HG03139 (cell line): ENCODE measurements around the gene ARTN.
A peak's percentile ranks its signal among the peaks of the same experiment; 100 is the strongest.

Source experiments
- ATAC-seq: cut with Tn5 transposase; IDR thresholded peaks from one replicate; pipeline ENCODE4 v1.9.1; 2021; ENCODE audit not compliant: unreplicated experiment

Gene ARTN

DNA sequence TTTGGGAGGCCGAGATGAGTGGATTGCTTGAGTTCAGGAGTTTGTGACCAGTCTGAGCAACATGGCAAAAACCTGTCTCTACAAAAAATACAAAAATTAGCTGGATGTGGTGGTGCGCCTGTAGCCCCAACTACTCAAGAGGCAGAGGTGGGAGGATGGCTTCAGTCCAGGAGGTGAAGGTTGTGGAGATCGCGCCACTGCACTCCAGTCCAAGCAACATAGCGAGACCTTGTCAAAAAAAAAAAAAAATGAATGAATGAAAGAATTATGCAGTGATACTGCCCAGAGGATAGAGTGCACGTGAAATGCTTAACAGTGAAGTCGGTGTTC is 35.8 kb downstream of the ARTN start:
- ATAC-seq, result no peak

DNA sequence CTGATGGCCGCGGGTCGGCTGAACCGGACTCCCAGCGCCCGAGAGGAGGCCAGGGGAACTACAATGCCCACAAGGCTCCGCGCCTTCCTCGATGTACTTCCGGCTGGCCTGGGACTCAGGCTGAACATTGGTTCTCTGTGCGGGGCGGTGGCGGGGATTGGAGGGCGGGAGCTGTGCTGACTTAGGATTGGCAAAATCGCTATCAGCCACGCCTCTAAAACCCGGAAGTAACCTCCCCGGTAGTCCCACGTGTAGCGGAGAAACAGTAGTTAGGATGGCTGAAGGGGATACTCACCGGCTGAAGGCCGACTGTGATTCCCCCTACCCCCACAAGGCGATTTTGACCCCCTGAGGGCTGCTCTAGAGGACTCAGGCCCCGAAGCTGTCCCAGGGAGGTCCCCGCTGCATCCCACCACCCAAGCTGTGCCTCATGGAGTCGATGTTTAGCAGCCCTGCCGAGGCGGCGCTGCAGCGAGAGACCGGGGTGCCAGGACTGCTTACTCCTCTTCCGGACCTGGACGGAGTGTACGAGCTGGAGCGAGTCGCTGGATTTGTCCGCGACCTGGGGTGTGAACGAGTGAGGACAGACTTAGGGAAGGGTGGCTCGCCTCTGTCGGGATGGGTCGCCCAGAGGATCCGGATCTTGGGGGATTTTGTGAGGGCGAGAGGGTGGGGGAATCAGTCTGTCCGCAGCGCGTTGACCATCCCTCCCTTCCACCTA is 36.3 kb downstream of the ARTN start, which contains the start of gene DPH2:
TSS of gene DPH2 (plus strand) at position 265 of the 721 bp plus-strand sequence. CDS start at position 431, 166 bp downstream.
- ATAC-seq, result peak; percentile 83

DNA sequence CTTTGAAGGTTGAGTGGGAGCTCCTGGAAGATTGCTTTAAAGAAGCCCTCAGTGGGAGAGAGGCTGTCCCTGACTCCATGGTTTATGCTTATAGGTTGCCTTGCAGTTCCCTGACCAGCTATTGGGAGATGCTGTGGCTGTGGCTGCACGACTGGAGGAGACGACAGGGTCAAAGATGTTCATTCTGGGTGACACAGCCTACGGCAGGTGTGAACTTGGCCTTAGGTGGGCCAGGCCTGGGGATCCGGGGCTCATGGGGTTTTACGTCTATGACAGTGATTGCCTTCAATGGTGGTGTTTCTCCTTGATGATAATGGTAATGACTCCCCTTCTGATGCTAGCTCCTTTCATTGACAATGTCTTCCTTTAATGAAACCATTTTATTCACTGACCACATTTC is 36.9 kb downstream of the ARTN start:
- no peak for ATAC-seq

DNA sequence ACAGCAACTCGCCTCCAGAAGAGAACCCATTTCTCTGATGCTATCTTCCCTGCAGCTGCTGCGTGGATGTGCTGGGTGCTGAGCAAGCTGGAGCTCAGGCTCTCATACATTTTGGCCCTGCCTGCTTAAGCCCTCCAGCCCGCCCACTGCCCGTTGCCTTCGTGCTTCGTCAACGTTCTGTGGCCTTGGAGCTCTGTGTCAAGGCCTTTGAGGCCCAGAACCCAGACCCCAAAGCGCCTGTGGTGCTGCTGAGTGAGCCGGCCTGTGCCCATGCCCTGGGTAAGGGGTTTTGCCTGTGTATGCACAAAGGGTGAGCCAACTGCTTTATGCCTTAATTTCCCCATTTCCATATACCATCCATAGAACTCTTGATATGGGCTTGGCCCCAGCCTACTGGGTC is 37.3 kb downstream of the ARTN start:
- no peak for ATAC-seq

DNA sequence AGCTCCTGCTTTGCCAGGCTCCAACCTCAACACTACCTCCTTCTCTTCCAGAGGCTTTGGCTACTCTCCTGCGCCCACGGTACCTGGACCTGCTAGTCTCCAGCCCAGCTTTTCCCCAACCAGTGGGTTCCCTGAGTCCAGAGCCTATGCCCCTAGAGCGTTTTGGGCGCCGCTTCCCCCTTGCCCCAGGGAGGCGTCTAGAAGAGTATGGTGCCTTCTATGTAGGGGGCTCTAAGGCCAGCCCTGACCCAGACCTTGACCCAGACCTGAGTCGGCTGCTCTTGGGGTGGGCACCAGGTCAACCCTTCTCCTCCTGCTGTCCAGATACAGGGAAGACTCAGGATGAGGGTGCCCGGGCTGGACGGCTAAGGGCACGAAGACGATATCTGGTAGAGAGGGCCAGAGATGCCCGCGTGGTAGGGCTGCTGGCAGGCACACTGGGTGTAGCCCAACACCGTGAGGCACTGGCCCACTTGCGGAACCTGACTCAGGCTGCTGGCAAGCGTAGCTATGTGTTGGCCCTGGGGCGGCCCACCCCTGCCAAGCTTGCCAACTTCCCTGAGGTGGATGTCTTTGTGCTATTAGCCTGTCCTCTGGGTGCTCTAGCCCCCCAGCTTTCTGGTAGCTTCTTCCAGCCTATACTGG is 37.9 kb downstream of the ARTN start:
- ATAC-seq, result no peak

DNA sequence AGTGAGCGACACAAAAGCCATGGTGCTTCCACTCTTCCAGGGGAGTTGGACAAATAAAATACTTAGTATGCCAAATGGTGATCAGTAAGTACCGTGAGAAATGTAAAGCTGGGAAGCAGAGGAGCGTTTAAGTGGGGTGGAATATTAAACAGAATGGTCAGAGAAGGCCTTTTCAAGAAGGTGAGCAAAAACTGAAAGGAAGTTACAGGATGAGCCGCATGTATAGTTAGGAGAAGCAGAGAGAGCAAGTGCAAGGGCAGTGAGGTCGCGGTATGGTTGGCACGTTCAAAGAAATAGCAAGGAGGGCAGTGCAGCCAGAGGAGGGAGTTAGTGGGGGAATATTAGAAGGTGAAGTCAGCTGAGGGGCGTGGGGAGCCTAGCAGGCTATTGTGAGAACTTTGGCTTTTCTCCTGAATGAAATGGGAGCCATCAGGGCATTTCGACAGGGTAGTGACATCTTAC is 40.4 kb downstream of the ARTN start:
- no peak for ATAC-seq

DNA sequence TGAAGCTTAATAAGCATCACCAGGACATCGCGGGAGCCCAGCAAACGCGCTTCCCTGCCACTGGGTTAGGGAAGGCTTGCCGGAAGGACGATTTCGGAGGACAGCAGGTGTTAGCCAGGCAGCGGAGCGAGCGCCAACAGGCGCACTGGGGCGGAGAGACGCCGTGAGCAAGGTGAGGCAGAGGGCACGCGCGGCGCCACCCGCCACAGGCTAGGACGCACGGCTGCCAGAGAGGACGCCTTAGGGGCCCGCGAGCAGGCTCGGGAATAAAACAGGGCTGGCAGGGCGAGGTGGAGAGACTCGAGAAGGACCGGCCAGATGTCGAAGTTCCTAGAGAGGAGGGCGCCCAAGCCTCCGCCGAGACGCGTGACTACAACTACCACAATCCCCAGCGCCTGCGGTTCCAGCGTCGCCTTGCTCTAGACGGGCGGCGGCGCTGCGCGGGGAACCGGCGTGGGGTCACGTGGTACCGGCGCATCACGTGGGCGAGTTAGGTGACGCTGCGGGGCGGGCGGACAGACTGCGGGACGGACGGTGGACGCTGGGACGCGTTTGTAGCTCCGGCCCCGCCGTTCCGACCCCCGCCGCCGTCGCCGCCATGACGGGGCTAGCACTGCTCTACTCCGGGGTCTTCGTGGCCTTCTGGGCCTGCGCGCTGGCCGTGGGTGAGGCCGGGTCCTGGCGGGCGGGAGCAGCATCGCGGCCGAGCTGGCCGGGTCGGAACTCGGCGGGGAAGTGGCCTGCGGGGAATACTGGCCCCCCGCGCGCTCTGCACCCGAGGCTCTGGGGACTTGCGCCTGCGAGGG is 41.0 kb downstream of the ARTN start, which contains the start of gene ATP6V0B:
TSS of gene ATP6V0B (plus strand) at position 518 of the 806 bp plus-strand sequence. CDS start at position 599, 81 bp downstream.
- peak; percentile 49 for ATAC-seq

DNA sequence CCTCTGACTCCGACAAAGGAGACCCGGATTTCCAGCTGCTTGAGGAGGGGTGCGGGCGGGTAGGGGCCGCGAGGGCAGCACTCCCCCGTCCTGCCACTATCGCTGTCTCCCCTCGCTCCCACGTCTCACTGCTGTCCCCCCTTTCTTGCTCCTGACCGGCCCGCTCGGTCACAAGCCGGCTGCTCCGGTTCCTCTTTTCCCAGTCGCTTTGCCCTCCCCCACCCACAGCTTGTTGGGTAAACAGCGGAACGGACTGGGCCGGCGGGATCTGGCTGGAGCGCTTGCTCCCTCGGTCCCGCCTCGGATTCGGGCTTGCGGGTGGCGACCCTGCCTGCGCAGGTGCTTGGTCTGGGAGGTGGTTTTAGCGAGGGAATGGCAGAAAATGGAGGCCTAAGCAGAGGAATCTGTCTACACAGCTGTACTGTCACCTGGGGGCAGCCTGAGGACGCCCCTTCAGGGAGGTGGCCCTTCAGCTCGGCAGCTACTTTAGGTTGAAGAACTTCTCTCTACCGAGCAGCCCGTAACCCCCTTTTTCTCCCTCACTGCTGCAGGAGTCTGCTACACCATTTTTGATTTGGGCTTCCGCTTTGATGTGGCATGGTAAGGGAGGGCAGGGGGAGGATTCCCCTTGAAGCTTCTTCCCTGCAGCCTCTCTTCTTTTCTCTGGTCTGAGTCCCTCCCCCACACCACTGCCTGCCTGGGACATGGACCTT is 41.8 kb downstream of the ARTN start:
- no peak for ATAC-seq

DNA sequence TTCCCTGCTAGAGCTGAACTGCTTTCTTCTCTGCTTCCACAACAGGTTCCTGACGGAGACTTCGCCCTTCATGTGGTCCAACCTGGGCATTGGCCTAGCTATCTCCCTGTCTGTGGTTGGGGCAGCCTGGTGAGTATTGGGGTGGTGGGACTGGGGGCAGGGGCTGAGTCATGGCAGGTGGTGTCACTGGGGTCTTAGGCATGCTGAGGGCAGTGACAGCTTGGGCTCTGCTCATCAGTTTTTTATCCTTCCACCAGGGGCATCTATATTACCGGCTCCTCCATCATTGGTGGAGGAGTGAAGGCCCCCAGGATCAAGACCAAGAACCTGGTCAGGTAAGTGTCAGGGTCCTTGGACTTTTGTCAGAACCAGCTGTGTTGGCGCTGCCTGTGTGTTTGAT is 42.4 kb downstream of the ARTN start:
- ATAC-seq, result no peak

DNA sequence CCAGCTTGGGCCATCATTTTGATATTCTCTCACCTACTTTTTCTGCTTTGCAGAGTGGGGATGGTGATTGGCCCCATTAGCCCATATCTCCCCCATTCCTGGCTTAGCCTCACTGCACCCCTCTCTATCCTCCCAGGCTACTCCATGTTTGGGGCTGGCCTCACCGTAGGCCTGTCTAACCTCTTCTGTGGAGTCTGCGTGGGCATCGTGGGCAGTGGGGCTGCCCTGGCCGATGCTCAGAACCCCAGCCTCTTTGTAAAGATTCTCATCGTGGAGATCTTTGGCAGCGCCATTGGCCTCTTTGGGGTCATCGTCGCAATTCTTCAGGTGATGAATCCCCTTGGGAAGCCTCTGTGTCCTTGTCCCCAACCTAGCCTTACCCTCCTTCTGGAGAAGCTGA is 43.3 kb downstream of the ARTN start:
- no peak for ATAC-seq

DNA sequence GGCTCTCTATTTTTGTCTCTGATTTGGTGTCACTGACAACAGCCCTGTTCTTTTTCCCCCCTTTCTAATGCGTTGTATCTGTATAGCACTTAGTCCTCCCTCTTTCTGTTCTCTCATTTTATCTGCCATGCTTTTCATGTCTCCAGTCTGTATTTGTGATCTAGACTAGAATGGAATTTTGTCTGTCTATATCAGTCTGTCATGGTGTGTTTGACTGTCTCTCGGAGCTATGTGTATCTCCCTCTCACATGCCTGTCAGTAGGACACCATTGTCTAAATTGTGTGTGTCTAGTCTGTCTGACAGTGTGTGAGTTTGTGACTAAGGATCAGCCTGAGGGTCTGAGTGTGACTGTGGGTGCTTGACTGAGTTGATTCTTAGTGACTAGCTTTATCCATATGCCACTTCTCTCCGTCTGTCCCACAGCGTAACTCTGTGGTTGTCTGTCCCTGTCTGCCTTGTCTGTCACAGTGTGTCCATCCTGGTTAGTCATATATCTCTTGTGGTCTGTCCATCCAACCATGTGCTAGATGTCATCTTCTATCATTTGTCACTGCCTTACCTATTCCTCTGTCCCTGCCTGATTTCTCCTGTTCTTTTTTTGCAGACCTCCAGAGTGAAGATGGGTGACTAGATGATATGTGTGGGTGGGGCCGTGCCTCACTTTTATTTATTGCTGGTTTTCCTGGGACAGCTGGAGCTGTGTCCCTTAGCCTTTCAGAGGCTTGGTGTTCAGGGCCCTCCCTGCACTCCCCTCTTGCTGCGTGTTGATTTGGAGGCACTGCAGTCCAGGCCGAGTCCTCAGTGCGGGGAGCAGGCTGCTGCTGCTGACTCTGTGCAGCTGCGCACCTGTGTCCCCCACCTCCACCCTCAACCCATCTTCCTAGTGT is 44.0 kb downstream of the ARTN start:
- ATAC-seq, result no peak

DNA sequence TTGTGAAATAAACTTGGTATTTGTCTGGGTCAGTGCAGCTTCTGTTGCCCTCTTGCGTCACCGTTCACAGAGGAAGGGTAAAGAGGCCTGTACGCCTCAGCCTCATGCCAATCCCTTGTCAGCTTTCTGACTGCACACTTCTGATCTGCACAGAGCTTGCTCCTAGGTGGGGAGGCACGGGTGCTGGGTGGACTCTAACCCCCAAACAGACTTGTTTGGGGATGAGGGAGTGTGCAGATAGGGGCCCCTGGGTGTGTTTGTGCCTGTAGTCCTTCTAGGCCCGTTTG is 44.6 kb downstream of the ARTN start:
- ATAC-seq, result no peak

DNA sequence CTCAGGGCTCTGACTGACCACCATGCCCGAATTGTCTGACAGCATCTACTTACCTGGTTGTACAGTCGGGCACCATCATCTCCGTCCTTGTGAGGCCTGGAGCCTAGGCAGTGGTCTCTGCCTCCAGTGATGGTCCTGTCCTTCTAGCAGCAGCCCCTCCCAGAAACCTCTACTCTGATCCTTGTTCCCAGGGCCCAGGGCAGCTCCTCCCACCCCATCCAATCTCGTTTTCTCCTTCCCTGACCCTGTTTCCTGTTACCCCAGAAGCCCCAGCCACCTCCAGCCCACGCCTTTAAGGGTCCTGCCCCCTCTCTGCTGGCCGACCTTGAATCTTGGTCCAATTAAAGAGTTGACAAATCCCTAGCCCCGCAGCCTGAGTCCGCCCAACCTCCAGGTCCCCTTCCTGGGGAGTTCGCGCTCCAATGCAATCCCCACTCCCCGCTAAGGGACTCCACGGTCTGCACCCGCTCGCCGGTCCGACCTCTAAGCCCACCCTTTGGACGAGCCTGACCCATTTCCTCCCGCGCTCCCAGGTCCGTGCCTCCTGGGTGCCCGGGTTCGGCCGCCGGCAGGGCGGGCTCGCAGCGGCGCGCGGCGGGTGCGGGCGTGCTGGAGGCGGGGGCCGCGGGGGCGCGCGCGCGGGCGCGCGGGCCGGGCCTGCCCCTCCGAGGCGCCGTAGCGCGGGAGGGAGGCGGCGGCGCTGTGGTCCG is 45.1 kb downstream of the ARTN start, which contains the start of gene B4GALT2:
TSS of gene B4GALT2 (plus strand) at position 660 of the 710 bp plus-strand sequence. CDS start 1,951 bp downstream, outside the sequence.
- ATAC-seq, result no peak

DNA sequence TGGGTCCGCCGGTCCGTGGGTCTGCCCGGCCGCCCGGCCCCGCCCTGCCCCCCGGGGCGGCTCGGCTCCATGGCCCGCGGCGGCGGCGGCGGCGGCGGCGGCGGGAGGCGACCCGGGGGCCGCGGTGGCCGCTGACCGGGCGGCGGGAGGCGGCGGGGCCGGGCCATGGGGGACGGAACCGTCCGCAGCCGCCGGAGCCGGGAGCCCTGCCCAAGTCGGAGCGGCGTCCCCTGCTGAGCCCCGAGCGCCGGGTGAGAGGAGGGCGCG is 45.6 kb downstream of the ARTN start:
- ATAC-seq, result no peak

DNA sequence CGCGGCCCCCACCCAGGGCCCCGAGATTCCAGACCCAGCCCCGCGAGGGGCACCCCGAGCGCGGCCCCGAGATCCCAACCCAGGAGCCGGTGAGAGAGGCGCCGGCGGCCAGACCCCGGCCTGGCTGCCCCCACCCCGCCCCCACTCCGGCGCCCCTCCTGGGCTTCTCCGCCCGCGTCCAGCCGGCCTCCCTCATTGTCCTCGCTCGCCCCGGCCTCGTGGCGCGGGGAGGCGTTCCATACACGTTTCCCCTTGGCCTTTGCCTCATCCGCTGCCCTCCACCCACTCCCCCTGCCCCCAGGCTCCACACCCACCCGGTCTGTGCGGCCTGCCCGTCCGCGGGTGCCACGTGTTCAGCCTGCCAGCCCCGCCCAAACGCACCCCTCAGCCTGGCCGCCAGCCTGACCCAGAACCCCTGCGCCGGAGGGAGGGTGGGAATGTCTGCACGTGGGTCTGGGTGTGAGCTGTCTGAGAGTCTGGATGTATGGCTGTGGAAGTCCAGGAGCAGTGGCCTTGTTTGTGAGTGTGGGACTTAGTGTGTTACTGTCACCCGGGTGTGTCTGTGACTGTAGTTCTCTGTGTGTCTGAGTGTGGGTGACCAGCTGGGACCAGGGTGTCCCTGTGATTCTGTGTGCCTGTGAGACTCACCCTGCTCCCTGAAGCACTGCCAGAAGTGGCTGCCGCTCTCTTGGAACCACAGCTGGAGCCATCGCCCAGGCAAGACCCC is 46.1 kb downstream of the ARTN start:
- no peak for ATAC-seq

DNA sequence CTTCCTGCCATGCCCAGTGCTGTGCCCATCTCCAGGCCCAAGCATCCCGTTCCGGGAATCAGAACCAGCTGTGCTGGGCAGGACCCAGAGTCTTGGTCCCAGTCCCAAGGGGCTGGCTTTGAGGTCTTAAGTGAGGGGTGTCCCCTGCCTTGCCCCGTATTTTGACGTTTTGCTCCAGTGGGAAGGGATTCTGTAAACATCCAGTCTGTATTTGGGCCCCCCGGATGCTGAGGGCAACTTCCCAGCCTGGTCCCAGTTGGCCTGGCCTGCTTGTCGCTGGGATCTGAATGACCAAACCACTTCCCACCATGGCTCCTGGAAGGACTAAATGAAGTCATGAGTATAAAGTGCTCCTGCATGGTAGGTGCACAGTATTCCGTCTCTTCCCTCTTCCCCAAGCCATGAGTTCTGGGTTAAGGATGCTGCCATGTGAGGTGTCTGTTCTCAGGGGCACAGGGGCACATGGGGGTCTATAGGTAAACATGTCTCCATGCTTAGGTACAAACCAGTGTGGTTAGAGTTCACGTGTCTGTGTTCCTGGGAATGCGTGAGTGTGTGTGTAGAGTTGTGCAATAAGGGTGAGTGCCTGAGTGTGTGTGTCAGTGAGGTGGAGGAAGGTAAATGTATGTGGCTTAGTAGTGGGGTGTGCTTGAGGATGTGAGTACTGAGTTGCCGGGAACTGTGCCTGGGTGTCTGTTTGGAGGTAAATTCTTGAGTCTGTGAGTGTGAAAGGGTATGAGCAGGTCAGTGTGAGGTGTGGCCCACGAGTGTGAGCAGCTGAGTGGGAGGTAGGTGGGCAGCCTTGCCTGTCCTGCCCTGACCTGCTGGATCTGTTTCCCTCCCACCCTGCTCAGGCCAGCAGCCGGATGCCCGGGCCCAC is 46.9 kb downstream of the ARTN start:
- no peak for ATAC-seq

DNA sequence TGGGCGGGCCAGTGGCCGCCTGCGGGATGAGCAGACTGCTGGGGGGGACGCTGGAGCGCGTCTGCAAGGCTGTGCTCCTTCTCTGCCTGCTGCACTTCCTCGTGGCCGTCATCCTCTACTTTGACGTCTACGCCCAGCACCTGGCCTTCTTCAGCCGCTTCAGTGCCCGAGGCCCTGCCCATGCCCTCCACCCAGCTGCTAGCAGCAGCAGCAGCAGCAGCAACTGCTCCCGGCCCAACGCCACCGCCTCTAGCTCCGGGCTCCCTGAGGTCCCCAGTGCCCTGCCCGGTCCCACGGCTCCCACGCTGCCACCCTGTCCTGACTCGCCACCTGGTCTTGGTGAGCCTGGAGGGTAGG is 47.5 kb downstream of the ARTN start:
- no peak for ATAC-seq

DNA sequence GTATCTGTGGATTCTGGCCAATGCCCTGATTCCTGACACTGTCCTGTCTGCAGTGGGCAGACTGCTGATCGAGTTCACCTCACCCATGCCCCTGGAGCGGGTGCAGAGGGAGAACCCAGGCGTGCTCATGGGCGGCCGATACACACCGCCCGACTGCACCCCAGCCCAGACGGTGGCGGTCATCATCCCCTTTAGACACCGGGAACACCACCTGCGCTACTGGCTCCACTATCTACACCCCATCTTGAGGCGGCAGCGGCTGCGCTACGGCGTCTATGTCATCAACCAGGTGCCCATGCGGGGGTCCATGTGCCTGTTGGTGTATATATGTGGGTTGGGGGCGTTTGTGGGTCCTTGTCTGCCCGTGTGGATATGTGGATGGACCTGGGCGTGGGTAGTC is 48.0 kb downstream of the ARTN start:
- ATAC-seq, result no peak
